ENCODE results near the gene FAM13A. TPM values are rescaled to one million over a fixed set of nuclear protein-coding genes. Genes with fewer than 3 reads are reported as not detected.

Gene FAM13A
- total and polyA plus RNA-seq, 9 of the 15 experiments (the other 6 are each of a cell fraction or from before 2014, with no cell fraction given): 11.3 to 23.3 (median 14.7) TPM

GRCh38 chr4:88750369-88750768 lies 306.6 kb downstream of the FAM13A start (continued):
- TF ChIP-seq GTF2E2 (tag; IDR thresholded peaks at IDR 0.05) (no peak), PHTF2 (CRISPR knock-in tag; IDR thresholded peaks at IDR 0.05) (no peak)

GRCh38 chr4:88747351-88747750 lies 309.6 kb downstream of the FAM13A start:
- H3K4me2 ChIP-seq (ENCODE audit: insufficient read depth, low read length): no peak overlapping the region
- H3K4me1 ChIP-seq (replicated peaks in 1 of 2; ENCODE audit: control insufficient read depth in 2 of 2, insufficient read depth in 2 of 2, low read length in 2 of 2): no peaks in the 10 kb centered on the region
- peaks cover 53% of the 10 kb centered on the region; the same call in 2 of the 3 replicates for H3K36me3 ChIP-seq (ENCODE audit: control insufficient read depth, insufficient read depth, low read length)
- no peak overlapping the region for H3K27ac ChIP-seq (ENCODE audit: extremely low read depth, low read depth, low read length)
- no peak overlapping the region for H3K4me3 ChIP-seq
- DNase-seq (ENCODE audit: extremely low read depth in 1 of 4, low spot score in 3 of 4): no peak
- intact Hi-C loops (cut with micrococcal nuclease): no loop called here
- in situ Hi-C loops (cut with MboI): no loop called here
- BruUV-seq (replicated peaks): no TSS peak
- 91% methylated on average over 7 of the region's 7 CpGs for WGBS (ENCODE audit: insufficient coverage, low coverage, missing lambda C conversion rate)
- no peaks in the 10 kb centered on the region for H3K27me3 ChIP-seq (ENCODE audit: control insufficient read depth in 2 of 2, insufficient read depth in 2 of 2, low read length in 2 of 2)
- no peaks in the 10 kb centered on the region for H4K20me1 ChIP-seq (replicated peaks; ENCODE audit: control insufficient read depth, insufficient read depth, low read length)
- TF ChIP-seq ZNF668 (CRISPR knock-in tag; IDR thresholded peaks at IDR 0.05): no peak
- no peak for TF ChIP-seq AFF1 (IDR thresholded peaks at IDR 0.05; ENCODE audit: low read depth in 1 of 2, partially characterized antibody in 2 of 2)
- TF ChIP-seq ATF3 (IDR thresholded peaks at IDR 0.05): no peak
- no peak for TF ChIP-seq ATF3 (CRISPR knock-in tag; conservative IDR thresholded peaks at IDR 0.05)
- no peak for TF ChIP-seq TGIF2 (CRISPR knock-in tag; IDR thresholded peaks at IDR 0.05)
- no peak for TF ChIP-seq CBX5 (IDR thresholded peaks at IDR 0.05; ENCODE audit: borderline replicate concordance, low read depth)
- ChIA-PET CTCF (ENCODE audit: low intra/inter-chr PET ratio) (no interaction called here), POLR2A (no interaction called here)
- no peak overlapping the region for H3K9ac ChIP-seq (ENCODE audit: insufficient read depth in 1 of 2, low read depth in 2 of 2, low read length in 2 of 2)
- ATAC-seq: no peak
- no peaks in the 10 kb centered on the region for H3K79me2 ChIP-seq (ENCODE audit: control insufficient read depth, insufficient read depth, low read length)
- no peak overlapping the region for H2AFZ ChIP-seq (ENCODE audit: low read depth, low read length)
- no peaks in the 10 kb centered on the region for H3K9me1 ChIP-seq (ENCODE audit: control insufficient read depth, insufficient read depth, low read length)
- no peak for FAIRE-seq
- no peaks in the 10 kb centered on the region for H3K9me3 ChIP-seq (replicated peaks; ENCODE audit: control insufficient read depth, insufficient read depth, low read depth, low read length)

All from K562 (cell line).